ENCODE measurements around the gene ARSI.

ARSI gene

GRCh38 chr5:150297934-150298595 lies 4.6 kb downstream of the ARSI start (continued):
- TF ChIP-seq ZNF70 (CRISPR knock-in tag; IDR thresholded peaks at IDR 0.05) (no peak), ZFP3 (CRISPR knock-in tag; IDR thresholded peaks at IDR 0.05) (no peak), OSR1 (CRISPR knock-in tag; IDR thresholded peaks at IDR 0.05) (no peak)

DNA sequence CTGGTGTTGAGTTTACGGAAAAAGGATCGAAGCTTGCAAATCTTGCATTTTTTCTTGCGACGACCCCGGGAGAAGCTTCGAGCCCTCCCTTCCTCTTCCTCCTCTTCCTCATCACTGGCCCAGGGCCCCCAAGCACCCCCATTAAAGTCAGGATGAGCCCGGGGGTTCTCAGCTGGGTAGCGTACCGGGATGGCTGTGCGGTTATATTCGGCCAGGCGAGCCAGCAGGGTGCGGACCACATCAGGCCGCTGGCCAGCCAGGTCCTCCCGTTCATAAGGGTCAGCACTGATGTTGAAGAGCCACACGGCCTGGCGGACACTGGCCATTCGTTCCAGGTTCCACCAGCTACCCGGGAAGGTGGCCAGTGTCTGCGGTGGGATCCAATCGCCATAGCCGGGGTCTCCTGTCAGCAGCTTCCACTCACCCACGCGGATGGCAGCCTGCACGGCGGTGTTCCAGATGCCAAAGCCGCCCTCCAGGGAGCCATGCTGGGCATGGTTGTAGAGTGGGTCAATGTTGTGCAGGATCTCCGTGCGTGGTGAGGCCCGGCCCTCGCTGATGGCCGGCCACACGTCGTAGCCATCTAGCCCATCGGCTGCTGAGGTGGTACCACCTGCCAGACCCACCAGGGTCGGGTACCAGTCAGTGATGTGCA lies 5.3 kb downstream of the ARSI start:
- TF ChIP-seq TSHZ2 (CRISPR knock-in tag; IDR thresholded peaks at IDR 0.05) (no peak), TOX (CRISPR knock-in tag; IDR thresholded peaks at IDR 0.05; ENCODE audit: borderline replicate concordance) (no peak), TCF4 (CRISPR knock-in tag; IDR thresholded peaks at IDR 0.05; ENCODE audit: borderline replicate concordance) (no peak), ZFP3 (CRISPR knock-in tag; IDR thresholded peaks at IDR 0.05) (no peak), ISL1 (CRISPR knock-in tag; IDR thresholded peaks at IDR 0.05) (no peak), GLIS3 (CRISPR knock-in tag; IDR thresholded peaks at IDR 0.05) (no peak), ESRRG (CRISPR knock-in tag; IDR thresholded peaks at IDR 0.05) (no peak), SNAI2 (CRISPR knock-in tag; IDR thresholded peaks at IDR 0.05) (no peak), ZNF70 (CRISPR knock-in tag; IDR thresholded peaks at IDR 0.05) (no peak), ZC3H10 (CRISPR knock-in tag; IDR thresholded peaks at IDR 0.05) (no peak), OSR1 (CRISPR knock-in tag; IDR thresholded peaks at IDR 0.05) (no peak), CSDC2 (CRISPR knock-in tag; IDR thresholded peaks at IDR 0.05) (no peak), RARB (CRISPR knock-in tag; IDR thresholded peaks at IDR 0.05) (no peak)
- TF ChIP-seq, protein P1, sequence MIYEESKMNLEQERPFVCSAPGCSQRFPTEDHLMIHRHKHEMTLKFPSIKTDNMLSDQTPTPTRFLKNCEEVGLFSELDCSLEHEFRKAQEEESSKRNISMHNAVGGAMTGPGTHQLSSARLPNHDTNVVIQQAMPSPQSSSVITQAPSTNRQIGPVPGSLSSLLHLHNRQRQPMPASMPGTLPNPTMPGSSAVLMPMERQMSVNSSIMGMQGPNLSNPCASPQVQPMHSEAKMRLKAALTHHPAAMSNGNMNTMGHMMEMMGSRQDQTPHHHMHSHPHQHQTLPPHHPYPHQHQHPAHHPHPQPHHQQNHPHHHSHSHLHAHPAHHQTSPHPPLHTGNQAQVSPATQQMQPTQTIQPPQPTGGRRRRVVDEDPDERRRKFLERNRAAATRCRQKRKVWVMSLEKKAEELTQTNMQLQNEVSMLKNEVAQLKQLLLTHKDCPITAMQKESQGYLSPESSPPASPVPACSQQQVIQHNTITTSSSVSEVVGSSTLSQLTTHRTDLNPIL (CRISPR knock-in tag; IDR thresholded peaks at IDR 0.05; ENCODE audit: low read depth) = no peak
- TF ChIP-seq, protein P2, sequence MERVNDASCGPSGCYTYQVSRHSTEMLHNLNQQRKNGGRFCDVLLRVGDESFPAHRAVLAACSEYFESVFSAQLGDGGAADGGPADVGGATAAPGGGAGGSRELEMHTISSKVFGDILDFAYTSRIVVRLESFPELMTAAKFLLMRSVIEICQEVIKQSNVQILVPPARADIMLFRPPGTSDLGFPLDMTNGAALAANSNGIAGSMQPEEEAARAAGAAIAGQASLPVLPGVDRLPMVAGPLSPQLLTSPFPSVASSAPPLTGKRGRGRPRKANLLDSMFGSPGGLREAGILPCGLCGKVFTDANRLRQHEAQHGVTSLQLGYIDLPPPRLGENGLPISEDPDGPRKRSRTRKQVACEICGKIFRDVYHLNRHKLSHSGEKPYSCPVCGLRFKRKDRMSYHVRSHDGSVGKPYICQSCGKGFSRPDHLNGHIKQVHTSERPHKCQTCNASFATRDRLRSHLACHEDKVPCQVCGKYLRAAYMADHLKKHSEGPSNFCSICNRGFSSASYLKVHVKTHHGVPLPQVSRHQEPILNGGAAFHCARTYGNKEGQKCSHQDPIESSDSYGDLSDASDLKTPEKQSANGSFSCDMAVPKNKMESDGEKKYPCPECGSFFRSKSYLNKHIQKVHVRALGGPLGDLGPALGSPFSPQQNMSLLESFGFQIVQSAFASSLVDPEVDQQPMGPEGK (CRISPR knock-in tag; IDR thresholded peaks at IDR 0.05; ENCODE audit: borderline replicate concordance) = no peak
- ATAC-seq = no peak

- ATAC-seq = no peak
- TF ChIP-seq ESRRG (CRISPR knock-in tag; IDR thresholded peaks at IDR 0.05) = no peak
- TF ChIP-seq ZNF565 (CRISPR knock-in tag; conservative IDR thresholded peaks at IDR 0.05; ENCODE audit: low read depth) = no peak
- TF ChIP-seq TCF4 (CRISPR knock-in tag; IDR thresholded peaks at IDR 0.05; ENCODE audit: borderline replicate concordance) = no peak
- no peak for TF ChIP-seq TOX (CRISPR knock-in tag; IDR thresholded peaks at IDR 0.05; ENCODE audit: borderline replicate concordance)
- TF ChIP-seq, protein P3, sequence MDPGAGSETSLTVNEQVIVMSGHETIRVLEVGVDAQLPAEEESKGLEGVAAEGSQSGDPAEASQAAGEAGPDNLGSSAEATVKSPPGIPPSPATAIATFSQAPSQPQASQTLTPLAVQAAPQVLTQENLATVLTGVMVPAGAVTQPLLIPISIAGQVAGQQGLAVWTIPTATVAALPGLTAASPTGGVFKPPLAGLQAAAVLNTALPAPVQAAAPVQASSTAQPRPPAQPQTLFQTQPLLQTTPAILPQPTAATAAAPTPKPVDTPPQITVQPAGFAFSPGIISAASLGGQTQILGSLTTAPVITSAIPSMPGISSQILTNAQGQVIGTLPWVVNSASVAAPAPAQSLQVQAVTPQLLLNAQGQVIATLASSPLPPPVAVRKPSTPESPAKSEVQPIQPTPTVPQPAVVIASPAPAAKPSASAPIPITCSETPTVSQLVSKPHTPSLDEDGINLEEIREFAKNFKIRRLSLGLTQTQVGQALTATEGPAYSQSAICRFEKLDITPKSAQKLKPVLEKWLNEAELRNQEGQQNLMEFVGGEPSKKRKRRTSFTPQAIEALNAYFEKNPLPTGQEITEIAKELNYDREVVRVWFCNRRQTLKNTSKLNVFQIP (CRISPR knock-in tag; IDR thresholded peaks at IDR 0.05; ENCODE audit: borderline replicate concordance, low read depth) = no peak
- TF ChIP-seq, protein P1 (CRISPR knock-in tag; IDR thresholded peaks at IDR 0.05; ENCODE audit: low read depth) = no peak
- no peak for TF ChIP-seq ZFP3 (CRISPR knock-in tag; IDR thresholded peaks at IDR 0.05)
- no peak for TF ChIP-seq CSRNP3 (CRISPR knock-in tag; IDR thresholded peaks at IDR 0.05)
- no peak for TF ChIP-seq ZNF70 (CRISPR knock-in tag; IDR thresholded peaks at IDR 0.05)
- TF ChIP-seq PPARA (CRISPR knock-in tag; IDR thresholded peaks at IDR 0.05; ENCODE audit: borderline replicate concordance) = no peak
- no peak for TF ChIP-seq ARNTL (CRISPR knock-in tag; IDR thresholded peaks at IDR 0.05; ENCODE audit: borderline replicate concordance, low read depth)
- no peak for TF ChIP-seq RARB (CRISPR knock-in tag; IDR thresholded peaks at IDR 0.05)
- no peak for TF ChIP-seq ISL1 (CRISPR knock-in tag; IDR thresholded peaks at IDR 0.05)
- no peak for TF ChIP-seq ZNF8 (CRISPR knock-in tag; IDR thresholded peaks at IDR 0.05)
- no peak for TF ChIP-seq CSDC2 (CRISPR knock-in tag; IDR thresholded peaks at IDR 0.05)
- TF ChIP-seq TSHZ2 (CRISPR knock-in tag; IDR thresholded peaks at IDR 0.05) = no peak
Observed at GRCh38 chr5:150296496-150296895, 6.2 kb downstream of the ARSI start.
